Nephron progenitor cell (in vitro differentiated cells): ENCODE data around the gene VPS26B.

Experiments used
- DNase-seq: peaks from one replicate; pipeline ENCODE4 v3.0.0; 2021
- H3K27ac Mint-ChIP-seq: 2 replicates; pipeline ENCODE4 v1.8.0; 2021; ENCODE audit warnings: mild to moderate bottlenecking, moderate library complexity, mixed read lengths
- H3K27me3 Mint-ChIP-seq: 2 replicates; pipeline ENCODE4 v1.8.0; 2021; ENCODE audit warnings: mild to moderate bottlenecking, low read depth, mixed read lengths; ENCODE audit not compliant: poor library complexity
- H3K36me3 Mint-ChIP-seq: 2 replicates; pipeline ENCODE4 v1.8.0; 2021; ENCODE audit warnings: low read depth, mixed read lengths
- H3K4me1 Mint-ChIP-seq: 2 replicates; pipeline ENCODE4 v1.8.0; 2021; ENCODE audit warnings: mixed read lengths
- H3K4me3 Mint-ChIP-seq: 2 replicates; pipeline ENCODE4 v1.8.0; 2021; ENCODE audit warnings: mild to moderate bottlenecking, moderate library complexity, mixed read lengths
- H3K9me3 Mint-ChIP-seq: 2 replicates; pipeline ENCODE4 v1.8.0; 2021; ENCODE audit warnings: mild to moderate bottlenecking, moderate library complexity, mixed read lengths
- TF ChIP-seq, protein P1 (sequence below): fragments of 200-600 bp; sonication (generic); IDR thresholded peaks from 2 replicates; pipeline ENCODE4 v1.5.0; 2021; ENCODE audit warnings: antibody characterized with exemption

The VPS26B gene

DNA sequence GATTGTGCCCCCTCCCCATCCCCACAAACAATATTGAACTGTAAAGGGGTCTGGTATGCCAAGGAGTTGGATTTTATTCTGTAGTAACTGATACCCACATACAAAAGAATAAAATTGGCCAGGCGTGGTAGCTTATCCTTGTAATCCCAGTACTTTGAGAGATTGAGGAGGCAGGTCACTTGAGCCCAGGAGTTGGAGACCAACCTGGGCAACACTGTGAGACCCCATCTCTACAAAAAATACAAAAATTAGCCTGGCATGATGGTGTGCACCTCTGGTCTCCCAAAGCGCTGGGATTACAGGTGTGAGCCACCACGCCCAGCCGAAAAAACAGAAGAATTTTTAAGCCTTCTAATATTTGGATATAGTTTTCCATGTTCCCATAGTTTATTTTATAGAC, 47.5 kb downstream of the VPS26B start:
- peaks cover 53% of the 10 kb centered on the region for H3K4me1 Mint-ChIP-seq
- H3K27ac Mint-ChIP-seq, result no peak overlapping the region
- DNase-seq, result no peak
- H3K4me3 Mint-ChIP-seq, result no peak overlapping the region
- TF ChIP-seq, protein P1, sequence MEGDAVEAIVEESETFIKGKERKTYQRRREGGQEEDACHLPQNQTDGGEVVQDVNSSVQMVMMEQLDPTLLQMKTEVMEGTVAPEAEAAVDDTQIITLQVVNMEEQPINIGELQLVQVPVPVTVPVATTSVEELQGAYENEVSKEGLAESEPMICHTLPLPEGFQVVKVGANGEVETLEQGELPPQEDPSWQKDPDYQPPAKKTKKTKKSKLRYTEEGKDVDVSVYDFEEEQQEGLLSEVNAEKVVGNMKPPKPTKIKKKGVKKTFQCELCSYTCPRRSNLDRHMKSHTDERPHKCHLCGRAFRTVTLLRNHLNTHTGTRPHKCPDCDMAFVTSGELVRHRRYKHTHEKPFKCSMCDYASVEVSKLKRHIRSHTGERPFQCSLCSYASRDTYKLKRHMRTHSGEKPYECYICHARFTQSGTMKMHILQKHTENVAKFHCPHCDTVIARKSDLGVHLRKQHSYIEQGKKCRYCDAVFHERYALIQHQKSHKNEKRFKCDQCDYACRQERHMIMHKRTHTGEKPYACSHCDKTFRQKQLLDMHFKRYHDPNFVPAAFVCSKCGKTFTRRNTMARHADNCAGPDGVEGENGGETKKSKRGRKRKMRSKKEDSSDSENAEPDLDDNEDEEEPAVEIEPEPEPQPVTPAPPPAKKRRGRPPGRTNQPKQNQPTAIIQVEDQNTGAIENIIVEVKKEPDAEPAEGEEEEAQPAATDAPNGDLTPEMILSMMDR, result no peak
- no peaks in the 10 kb centered on the region for H3K9me3 Mint-ChIP-seq
- H3K36me3 Mint-ChIP-seq, result no peaks in the 10 kb centered on the region
- H3K27me3 Mint-ChIP-seq, result peaks cover 51% of the 10 kb centered on the region

DNA sequence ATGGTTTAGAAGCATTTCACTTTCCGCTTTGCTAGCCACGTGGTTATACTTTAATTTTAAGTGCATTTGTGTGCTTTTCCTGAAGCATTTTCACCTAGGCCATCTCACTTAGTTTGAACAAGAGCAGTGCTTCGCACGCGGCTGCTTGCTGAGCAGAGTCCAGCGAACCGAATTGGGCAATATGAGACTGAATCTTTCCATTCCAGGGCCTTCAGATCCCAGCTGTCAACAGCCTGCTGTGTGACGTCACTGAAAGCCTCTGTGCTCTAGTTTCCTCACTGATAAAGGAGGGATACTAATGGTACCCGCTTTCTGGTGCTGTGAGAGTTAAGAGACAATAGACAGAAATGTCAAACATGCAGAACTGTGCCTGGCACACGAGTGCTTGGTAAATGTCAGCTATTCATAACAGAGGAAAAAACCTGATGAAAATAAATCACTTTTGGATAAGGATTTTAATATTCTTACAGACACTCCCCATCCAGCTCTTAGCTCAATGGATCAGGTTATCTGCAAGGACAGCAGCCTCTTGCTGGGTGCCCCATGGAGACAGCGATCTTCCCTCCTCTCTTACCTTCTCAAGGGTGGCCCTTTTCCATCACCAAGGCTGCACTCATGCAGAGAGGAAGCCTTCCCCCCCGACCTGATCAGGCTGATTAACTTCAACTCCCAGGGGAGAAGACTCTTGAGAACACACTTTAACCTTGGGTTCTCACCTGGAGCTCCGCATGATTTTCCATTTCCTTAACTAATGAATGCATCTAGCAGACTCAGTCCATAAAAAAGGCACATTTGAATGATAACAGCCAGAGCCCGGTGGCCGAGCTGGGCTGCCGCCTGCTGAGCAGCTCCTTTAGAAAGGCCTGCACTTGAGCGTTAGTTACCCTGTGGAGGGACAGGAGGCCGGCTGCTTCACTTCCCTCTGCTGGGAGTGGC, 48.2 kb downstream of the VPS26B start:
- H3K36me3 Mint-ChIP-seq, result no peaks in the 10 kb centered on the region
- peaks cover 53% of the 10 kb centered on the region for H3K4me1 Mint-ChIP-seq
- TF ChIP-seq, protein P1, result no peak
- DNase-seq, result no peak
- peaks cover 3% of the 10 kb centered on the region for H3K9me3 Mint-ChIP-seq
- H3K27ac Mint-ChIP-seq, result no peak overlapping the region
- peaks cover 58% of the 10 kb centered on the region for H3K27me3 Mint-ChIP-seq
- peak overlapping the region; percentile 45 for H3K4me3 Mint-ChIP-seq

DNA sequence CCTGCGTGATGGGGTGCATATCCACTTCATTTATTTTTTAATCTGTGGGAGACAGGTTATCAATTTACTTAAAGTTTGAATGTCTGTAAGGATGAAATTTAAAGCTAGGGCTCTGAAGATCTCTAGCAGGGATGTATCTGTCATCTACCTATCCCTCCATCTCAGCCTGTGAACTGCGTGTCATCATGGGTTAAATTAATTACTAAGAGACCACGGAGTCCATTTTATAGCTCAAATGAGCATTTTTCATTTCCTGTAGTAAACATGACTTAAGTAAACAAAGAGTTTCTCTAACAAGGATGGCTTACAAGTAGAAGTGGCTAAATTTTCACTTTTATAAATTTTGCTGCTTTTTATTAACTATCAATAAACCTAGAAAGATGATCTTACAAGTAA, 48.8 kb downstream of the VPS26B start:
- Mint-ChIP-seq H3K4me3 (peak overlapping the region; percentile 45), H3K4me1 (peaks cover 47% of the 10 kb centered on the region), H3K36me3 (no peaks in the 10 kb centered on the region), H3K27ac (no peak overlapping the region), H3K9me3 (peaks cover 4% of the 10 kb centered on the region), H3K27me3 (peaks cover 64% of the 10 kb centered on the region)
- DNase-seq, result no peak
- TF ChIP-seq, protein P1, result no peak

DNA sequence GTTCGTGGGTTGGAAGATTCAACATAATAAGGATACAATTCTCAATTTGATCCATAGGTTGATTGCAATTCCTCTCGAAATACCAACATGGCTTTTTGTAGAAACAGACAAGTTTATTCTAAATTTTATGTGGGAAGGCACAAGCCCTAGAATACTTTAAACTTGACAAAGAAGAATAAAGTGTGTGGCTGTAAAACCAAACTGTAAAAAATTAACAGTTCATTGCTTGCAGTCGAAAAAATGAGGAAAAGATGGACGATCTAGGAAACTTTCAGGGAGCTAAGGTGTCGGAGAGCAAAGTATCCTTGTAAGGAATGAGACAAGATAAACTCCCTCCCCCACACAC, 50.7 kb downstream of the VPS26B start:
- H3K36me3 Mint-ChIP-seq, result peaks cover 5% of the 10 kb centered on the region

DNA sequence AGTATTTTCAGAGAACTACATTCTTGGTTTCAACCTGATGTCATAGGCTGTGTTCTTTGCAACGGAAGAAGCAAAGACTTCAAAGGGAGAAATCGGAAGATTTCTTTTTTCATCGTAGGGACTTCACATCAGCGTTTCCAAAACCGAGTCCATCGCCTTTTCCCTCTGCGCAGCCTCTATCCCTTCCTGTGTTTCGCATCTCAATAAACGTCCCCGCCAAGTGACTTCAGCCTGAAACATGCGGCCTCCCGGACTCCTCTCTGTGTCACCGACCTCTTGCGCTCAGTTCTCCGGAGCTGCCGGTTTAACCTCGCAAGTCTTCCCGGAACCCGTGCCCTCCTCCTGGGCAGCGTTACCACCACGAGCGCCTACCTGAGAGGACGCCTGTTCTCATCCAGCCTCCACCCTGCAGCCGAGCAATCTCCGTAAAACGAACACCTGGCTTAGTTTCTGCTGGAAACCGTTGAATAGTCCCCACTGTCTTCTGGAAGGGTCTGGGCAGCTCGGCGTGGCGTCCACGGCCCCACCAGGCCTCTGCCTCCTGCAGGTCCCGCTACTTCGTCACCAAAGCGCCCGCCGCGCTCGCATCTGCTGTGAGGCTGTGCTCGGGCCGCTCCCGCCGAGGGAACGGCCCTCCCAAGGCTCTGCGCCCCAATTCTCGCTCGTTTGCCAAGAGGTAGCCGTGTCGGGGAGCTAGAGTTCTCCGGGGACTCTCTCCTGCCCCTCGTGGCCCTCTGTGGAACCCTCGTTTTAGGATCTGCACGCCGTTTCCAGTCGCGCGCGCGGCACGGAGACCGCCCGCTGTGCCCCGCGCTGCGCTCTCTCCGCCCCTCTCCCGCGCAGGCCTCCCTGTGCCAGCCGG, 51.3 kb downstream of the VPS26B start, which contains the start of gene GLB1L3:
TSS of gene GLB1L3 (plus strand) at position 846 of the 862 bp plus-strand sequence. CDS start 362 bp downstream, outside the sequence.
- peak; percentile 71 for DNase-seq

More for the DNA sequence above, 50.7 kb downstream of the VPS26B start:
- peaks cover 18% of the 10 kb centered on the region for H3K9me3 Mint-ChIP-seq
- H3K4me3 Mint-ChIP-seq, result peak overlapping the region; percentile 78
- H3K27ac Mint-ChIP-seq, result no peak overlapping the region
- peaks cover 81% of the 10 kb centered on the region for H3K27me3 Mint-ChIP-seq
- no peak for DNase-seq
- TF ChIP-seq, protein P1, result no peak
- H3K4me1 Mint-ChIP-seq, result peaks cover 45% of the 10 kb centered on the region

More for the DNA sequence above, 51.3 kb downstream of the VPS26B start, which contains the start of gene GLB1L3:
- TF ChIP-seq, protein P1, result peak; percentile 36
- Mint-ChIP-seq H3K4me1 (peaks cover 45% of the 10 kb centered on the region), H3K9me3 (peaks cover 18% of the 10 kb centered on the region), H3K4me3 (peak within 1 kb of the TSS; percentile 90), H3K27me3 (peaks cover 79% of the 10 kb centered on the region), H3K36me3 (peaks cover 5% of the 10 kb centered on the region), H3K27ac (no peak within 1 kb of the TSS)
